NT2/D1 (cell line): ENCODE data around the gene KRTAP10-7.
"Not testable (repeated sequence)": the region's sequence is repeated elsewhere in the genome, so short reads cannot be mapped to it uniquely, and the experiment has no call there.

ENCODE experiments used
- DNase-seq: peaks from one replicate; pipeline ENCODE4 v3.0.0-alpha.2; 2011; ENCODE audit warnings: low read depth, low spot score
- H3K27me3 ChIP-seq: 2 replicates; pipeline ENCODE4 v1.6.0; 2011; ENCODE audit warnings: mild to moderate bottlenecking; ENCODE audit not compliant: insufficient read length, insufficient read depth
- H3K36me3 ChIP-seq: 2 replicates; pipeline ENCODE4 v1.6.1; 2011; ENCODE audit warnings: mild to moderate bottlenecking, low read length, mixed read lengths; ENCODE audit not compliant: insufficient read depth, insufficient read length
- H3K4me1 ChIP-seq: 2 replicates; pipeline ENCODE4 v1.5.1; 2011; ENCODE audit not compliant: insufficient read depth, insufficient read length
- H3K4me3 ChIP-seq: 2 replicates; pipeline ENCODE4 v1.5.1; 2011; ENCODE audit warnings: low read depth; ENCODE audit not compliant: insufficient read length
- H3K9ac ChIP-seq: 2 replicates; pipeline ENCODE4 v1.6.0; 2011; ENCODE audit warnings: low read depth; ENCODE audit not compliant: insufficient read length
- H3K9me3 ChIP-seq: 2 replicates; pipeline ENCODE4 v1.5.1; 2011; ENCODE audit warnings: mild to moderate bottlenecking, low read length; ENCODE audit not compliant: insufficient read depth
- SUZ12 ChIP-seq: IDR thresholded peaks from 2 replicates; pipeline ENCODE4 v1.6.1; 2011; ENCODE audit not compliant: insufficient read length, insufficient read depth; ENCODE audit errors: extremely low read depth
- YY1 ChIP-seq: IDR thresholded peaks from 2 replicates; pipeline ENCODE4 v1.6.1; 2011; ENCODE audit not compliant: insufficient read length, insufficient read depth
- ZNF274 ChIP-seq: IDR thresholded peaks from 2 replicates; pipeline ENCODE4 v1.6.1; 2011; ENCODE audit warnings: mild to moderate bottlenecking, low read depth, low read length

The KRTAP10-7 gene

GRCh38 chr21:44593598-44594405 lies 6.6 kb upstream of the KRTAP10-7 start:
- Histone ChIP-seq H3K4me1 (peaks cover 11% of the 10 kb centered on the region), H3K4me3 (no peak overlapping the region), H3K27me3 (no peaks in the 10 kb centered on the region), H3K9me3 (peaks cover 9% of the 10 kb centered on the region), H3K36me3 (no peaks in the 10 kb centered on the region), H3K9ac (no peak overlapping the region)
- no peak for DNase-seq
- no peak for TF ChIP-seq SUZ12

- no peak for DNase-seq
- TF ChIP-seq YY1, result no peak
- no peak for TF ChIP-seq ZNF274
- TF ChIP-seq SUZ12, result no peak
- no peaks in the 10 kb centered on the region for H3K27me3 ChIP-seq
- no peaks in the 10 kb centered on the region for H3K36me3 ChIP-seq
- H3K4me3 ChIP-seq, result no peak overlapping the region
- H3K9me3 ChIP-seq, result peaks cover 13% of the 10 kb centered on the region
- peaks cover 11% of the 10 kb centered on the region for H3K4me1 ChIP-seq
- no peak overlapping the region for H3K9ac ChIP-seq
These were observed 5.9 kb upstream of the KRTAP10-7 start for GRCh38 chr21:44594406-44594916.

- no peak for DNase-seq
- H3K4me3 ChIP-seq, result no peak overlapping the region
- TF ChIP-seq SUZ12, result no peak
- TF ChIP-seq YY1, result no peak
- no peak for TF ChIP-seq ZNF274
These were observed 4.9 kb upstream of the KRTAP10-7 start for GRCh38 chr21:44595524-44595923.

GRCh38 chr21:44596068-44596725 lies 4.2 kb upstream of the KRTAP10-7 start:
- Histone ChIP-seq H3K9ac (no peak overlapping the region), H3K27me3 (no peaks in the 10 kb centered on the region), H3K36me3 (no peaks in the 10 kb centered on the region), H3K4me1 (peaks cover 9% of the 10 kb centered on the region), H3K4me3 (no peak overlapping the region), H3K9me3 (peaks cover 13% of the 10 kb centered on the region)
- TF ChIP-seq YY1, result no peak
- no peak for TF ChIP-seq ZNF274
- TF ChIP-seq SUZ12, result no peak
- no peak for DNase-seq

More at GRCh38 chr21:44595524-44595923, 4.9 kb upstream of the KRTAP10-7 start:
- Histone ChIP-seq H3K27me3 (no peaks in the 10 kb centered on the region), H3K9ac (no peak overlapping the region), H3K4me1 (peaks cover 9% of the 10 kb centered on the region), H3K36me3 (no peaks in the 10 kb centered on the region), H3K9me3 (peaks cover 13% of the 10 kb centered on the region)

- Histone ChIP-seq H3K4me1 (peaks cover 2% of the 10 kb centered on the region), H3K4me3 (no peak overlapping the region), H3K9me3 (peaks cover 13% of the 10 kb centered on the region), H3K36me3 (no peaks in the 10 kb centered on the region), H3K9ac (no peak overlapping the region), H3K27me3 (no peaks in the 10 kb centered on the region)
- TF ChIP-seq YY1 (no peak), SUZ12 (no peak), ZNF274 (no peak)
- no peak for DNase-seq
These were observed 2.3 kb upstream of the KRTAP10-7 start for GRCh38 chr21:44598061-44598460.

- Histone ChIP-seq H3K9ac (no peak overlapping the region), H3K4me1 (no peaks in the 10 kb centered on the region), H3K36me3 (no peaks in the 10 kb centered on the region), H3K27me3 (no peaks in the 10 kb centered on the region), H3K4me3 (no peak overlapping the region), H3K9me3 (peaks cover 13% of the 10 kb centered on the region)
- no peak for TF ChIP-seq YY1
- TF ChIP-seq SUZ12, result no peak
- no peak for TF ChIP-seq ZNF274
- no peak for DNase-seq
These were observed 950 bp upstream of the KRTAP10-7 start for GRCh38 chr21:44599264-44600029.

- not testable (repeated sequence) for H3K9ac ChIP-seq, H3K27me3 ChIP-seq, H3K36me3 ChIP-seq, H3K4me1 ChIP-seq, DNase-seq, H3K4me3 ChIP-seq
- H3K9me3 ChIP-seq, result peaks cover 13% of the 10 kb centered on the region
These were observed 694 bp downstream of the KRTAP10-7 start for GRCh38 chr21:44601091-44601490.
